ENCODE measurements around the gene POC1B.

The POC1B gene

GRCh38 chr12:89379839-89380467 is 145.9 kb downstream of the POC1B start:
- DNase-seq: no peak

DNA sequence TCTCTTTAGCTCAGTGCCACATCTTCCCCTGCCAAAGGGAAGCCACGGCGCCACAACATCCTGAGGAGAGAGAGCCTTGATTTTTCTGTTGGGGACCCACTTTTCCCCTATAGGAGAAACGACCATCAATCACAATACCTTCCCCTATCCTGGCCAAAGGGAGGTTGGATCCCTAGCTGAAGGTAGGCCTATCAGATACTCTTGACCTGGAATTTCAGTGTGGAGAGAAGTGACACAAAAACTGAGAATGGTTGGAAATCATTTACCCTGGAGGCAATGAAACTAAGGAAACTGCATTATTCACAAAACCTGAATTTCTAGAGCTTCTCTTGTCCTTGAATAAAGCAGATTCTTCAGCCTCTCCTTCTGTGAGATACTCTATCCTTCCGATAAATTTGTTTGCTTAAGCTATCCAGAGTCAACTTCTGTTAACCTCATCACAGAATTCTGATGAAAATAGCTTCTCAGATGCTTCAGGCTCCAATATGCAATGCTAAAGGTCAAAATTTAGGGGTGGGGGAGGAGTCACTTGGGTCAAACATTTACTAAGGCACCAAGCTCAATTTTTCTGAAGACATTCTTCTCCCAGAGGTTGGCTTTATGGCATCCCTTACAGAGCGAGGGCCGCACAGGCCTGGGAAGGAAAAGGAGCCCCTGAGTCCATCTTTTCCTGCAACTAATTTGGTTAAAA is 146.6 kb downstream of the POC1B start:
- DNase-seq: no peak

GRCh38 chr12:89376844-89377243 is 149.0 kb downstream of the POC1B start:
- no peak for DNase-seq

DNA sequence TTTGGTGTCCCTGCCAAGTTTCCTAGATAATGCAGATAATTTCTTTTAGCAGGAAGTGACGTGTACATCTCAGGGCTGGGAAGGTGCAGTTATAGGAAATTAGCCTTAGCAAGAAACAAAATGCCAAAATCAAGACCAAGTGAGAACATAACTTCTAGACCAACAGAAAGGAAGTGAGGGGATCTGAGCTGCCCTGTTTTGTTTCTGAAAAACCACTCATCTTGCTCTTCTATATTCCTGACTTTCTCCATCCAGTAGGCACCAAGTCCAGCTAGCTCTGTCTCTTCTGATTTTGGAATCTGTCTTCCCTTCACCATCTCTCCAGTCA is 149.7 kb downstream of the POC1B start:
- no peak for DNase-seq

- DNase-seq: no peak
Measured at GRCh38 chr12:89373763-89374572, 151.9 kb downstream of the POC1B start.

- DNase-seq: no peak
Measured at GRCh38 chr12:89372584-89373370, 153.1 kb downstream of the POC1B start.

GRCh38 chr12:89370850-89371249 is 155.0 kb downstream of the POC1B start:
- DNase-seq: no peak

DNA sequence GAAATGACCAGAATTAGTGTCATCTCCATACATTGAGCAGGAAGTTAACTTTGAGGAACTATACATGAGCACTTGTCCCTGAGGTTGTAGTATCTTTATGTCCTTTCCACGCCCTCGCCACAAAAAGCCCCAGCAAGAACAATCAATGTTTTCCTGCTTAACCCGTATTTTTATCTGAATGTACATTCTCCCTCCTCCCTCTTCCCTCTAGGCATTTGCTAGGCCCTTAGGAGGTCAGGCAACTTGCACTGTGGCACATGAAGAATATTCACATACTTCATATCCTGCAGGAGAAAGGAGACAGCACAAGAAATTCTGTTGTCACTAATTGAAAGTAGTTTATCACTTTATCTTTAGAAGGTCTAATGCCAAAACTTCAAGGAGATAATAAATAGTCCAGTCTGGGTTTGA is 155.4 kb downstream of the POC1B start:
- no peak for DNase-seq

All from activated CD4-positive, alpha-beta T cell treated with anti-CD3 and anti-CD28 coated beads for 1 hour (primary cell).